Measurements from ENCODE around the gene GRIP1. TPM values are rescaled to one million over a fixed set of nuclear protein-coding genes. Genes with fewer than 3 reads are reported as not detected.

Gene GRIP1
- total and polyA plus RNA-seq, 2 donors (not counting 3 experiments of a cell fraction or from before 2014, with no cell fraction given): 0.04 to 0.69 TPM

DNA sequence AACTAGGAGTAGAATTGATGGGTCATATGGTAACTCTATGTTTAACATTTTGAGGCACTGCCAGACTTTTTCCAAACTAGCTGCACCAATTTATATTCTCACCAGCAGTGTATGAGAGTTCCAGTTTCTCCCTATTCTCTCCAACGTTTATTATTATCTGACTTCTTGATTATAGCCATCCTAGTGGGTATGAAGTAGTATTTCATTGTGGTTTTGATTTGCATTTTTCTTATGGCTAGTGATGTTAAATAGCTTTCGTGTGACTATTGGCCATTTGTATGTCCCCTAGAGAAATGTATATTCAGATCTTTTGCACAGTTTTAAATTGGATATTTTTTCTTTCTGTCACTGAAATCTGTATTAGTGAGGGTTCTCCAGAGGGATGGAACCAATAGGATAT, 338.7 kb downstream of the GRIP1 start:
- FAIRE-seq (no peak), DNase-seq (ENCODE audit: low read depth, low spot score) (no peak)
- H3K36me3 ChIP-seq (ENCODE audit: control insufficient read depth in 2 of 2, extremely low read depth in 1 of 2, insufficient read depth in 2 of 2, low read length in 2 of 2): peaks cover 0 to 3% of the 10 kb centered on the region in 2 experiments
- no peak overlapping the region for H2AFZ ChIP-seq (ENCODE audit: low read depth, low read length)
- no TSS peak for BruUV-seq (replicated peaks)
- ChIA-PET POLR2A (no interaction called here), CTCF (no interaction called here)
- no peak overlapping the region for H3K4me2 ChIP-seq (ENCODE audit: insufficient read depth, low read length)
- H3K9me1 ChIP-seq (replicated peaks; ENCODE audit: control insufficient read depth, extremely low read depth, insufficient read depth, low read length): no peaks in the 10 kb centered on the region
- H3K27ac ChIP-seq (ENCODE audit: insufficient read depth, low read depth, low read length): no peak overlapping the region
- H3K4me1 ChIP-seq (ENCODE audit: control insufficient read depth, extremely low read depth, insufficient read depth, low read length): no peaks in the 10 kb centered on the region
- H3K79me2 ChIP-seq (ENCODE audit: control insufficient read depth, insufficient read depth, low read length): no peaks in the 10 kb centered on the region
- H3K27me3 ChIP-seq (ENCODE audit: control insufficient read depth in 2 of 2, insufficient read depth in 2 of 2, low read length in 2 of 2): no peaks in the 10 kb centered on the region
- TF ChIP-seq GATA2 (IDR thresholded peaks at IDR 0.05; ENCODE audit: insufficient read depth, insufficient read length, low read depth, low read length) (no peak), JUN (IDR thresholded peaks at IDR 0.05; ENCODE audit: borderline replicate concordance, insufficient read depth, insufficient read length, low read depth) (no peak), POLR2A (IDR thresholded peaks at IDR 0.05; ENCODE audit: low read depth, low read length) (no peak), EZH2 (IDR thresholded peaks at IDR 0.05; ENCODE audit: borderline replicate concordance, low read depth, low read length, severe bottlenecking) (no peak), MYC (IDR thresholded peaks at IDR 0.05; ENCODE audit: low read depth, low read length) (no peak), FOS (IDR thresholded peaks at IDR 0.05; ENCODE audit: borderline replicate concordance, insufficient read depth, low read length) (no peak), POLR2AphosphoS5 (IDR thresholded peaks at IDR 0.05; ENCODE audit: insufficient read depth, low read depth, low read length) (no peak)
- TF ChIP-seq, protein P1, sequence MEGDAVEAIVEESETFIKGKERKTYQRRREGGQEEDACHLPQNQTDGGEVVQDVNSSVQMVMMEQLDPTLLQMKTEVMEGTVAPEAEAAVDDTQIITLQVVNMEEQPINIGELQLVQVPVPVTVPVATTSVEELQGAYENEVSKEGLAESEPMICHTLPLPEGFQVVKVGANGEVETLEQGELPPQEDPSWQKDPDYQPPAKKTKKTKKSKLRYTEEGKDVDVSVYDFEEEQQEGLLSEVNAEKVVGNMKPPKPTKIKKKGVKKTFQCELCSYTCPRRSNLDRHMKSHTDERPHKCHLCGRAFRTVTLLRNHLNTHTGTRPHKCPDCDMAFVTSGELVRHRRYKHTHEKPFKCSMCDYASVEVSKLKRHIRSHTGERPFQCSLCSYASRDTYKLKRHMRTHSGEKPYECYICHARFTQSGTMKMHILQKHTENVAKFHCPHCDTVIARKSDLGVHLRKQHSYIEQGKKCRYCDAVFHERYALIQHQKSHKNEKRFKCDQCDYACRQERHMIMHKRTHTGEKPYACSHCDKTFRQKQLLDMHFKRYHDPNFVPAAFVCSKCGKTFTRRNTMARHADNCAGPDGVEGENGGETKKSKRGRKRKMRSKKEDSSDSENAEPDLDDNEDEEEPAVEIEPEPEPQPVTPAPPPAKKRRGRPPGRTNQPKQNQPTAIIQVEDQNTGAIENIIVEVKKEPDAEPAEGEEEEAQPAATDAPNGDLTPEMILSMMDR (IDR thresholded peaks at IDR 0.05; ENCODE audit: extremely low read depth in 1 of 2, insufficient read depth in 1 of 2, low read depth in 1 of 2, low read length in 2 of 2): no peak
- TF ChIP-seq, protein P2, sequence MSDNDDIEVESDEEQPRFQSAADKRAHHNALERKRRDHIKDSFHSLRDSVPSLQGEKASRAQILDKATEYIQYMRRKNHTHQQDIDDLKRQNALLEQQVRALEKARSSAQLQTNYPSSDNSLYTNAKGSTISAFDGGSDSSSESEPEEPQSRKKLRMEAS (IDR thresholded peaks at IDR 0.05; ENCODE audit: insufficient read depth, insufficient read length): no peak
- dilution Hi-C loops (cut with MboI; ENCODE audit: extremely low pct_ligation_motif_present, low sequenced_read_pairs) (no loop called here), intact Hi-C loops (cut with micrococcal nuclease) (no loop called here)
- no peaks in the 10 kb centered on the region for H3K9me3 ChIP-seq (replicated peaks; ENCODE audit: control insufficient read depth, insufficient read depth, low read length)
- no peak overlapping the region for H3K4me3 ChIP-seq (replicated peaks in 1 of 3; ENCODE audit: insufficient read depth in 1 of 3, low read depth in 1 of 3, low read length in 3 of 3)
- no peaks in the 10 kb centered on the region for H4K20me1 ChIP-seq (replicated peaks; ENCODE audit: control insufficient read depth, extremely low read depth, insufficient read depth, low read length)
- H3K9ac ChIP-seq (replicated peaks; ENCODE audit: extremely low read depth, insufficient read depth, low read length): no peak overlapping the region

All from endothelial cell of umbilical vein (primary cell).